HG02852 (cell line): ENCODE results near the gene MFSD6L.

ENCODE experiments used
- ATAC-seq: cut with Tn5 transposase; IDR thresholded peaks from one replicate; pipeline ENCODE4 v1.9.1; 2021; ENCODE audit warnings: mild to moderate bottlenecking, moderate library complexity; ENCODE audit not compliant: unreplicated experiment

MFSD6L gene

DNA sequence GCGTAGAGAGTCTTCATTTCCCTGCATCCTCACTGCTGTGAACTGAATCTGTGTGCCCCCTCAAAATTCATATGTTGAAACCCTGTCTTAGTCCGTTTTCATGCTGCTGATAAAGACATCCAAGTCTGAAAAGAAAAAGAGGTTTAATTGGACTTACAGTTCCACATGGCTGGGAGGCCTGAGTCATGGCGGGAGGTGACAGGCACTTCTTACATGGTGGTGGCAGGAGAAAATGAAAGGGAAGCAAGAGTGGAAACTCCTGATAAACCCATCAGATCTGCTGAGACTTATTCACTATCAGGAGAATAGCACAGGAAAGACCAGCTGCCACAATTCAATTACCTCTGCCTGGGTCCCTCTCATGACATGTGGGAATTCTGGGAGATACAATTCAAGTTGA lies 51.4 kb downstream of the MFSD6L start:
- ATAC-seq: no peak
